Measurements from ENCODE around the gene AXIN1.

Gene AXIN1

GRCh38 chr16:373848-374615 is 21.5 kb upstream of the AXIN1 start:
- Histone ChIP-seq H3K27me3 (peaks cover 8% of the 10 kb centered on the region), H3K9me3 (no peaks in the 10 kb centered on the region), H3K4me3 (ENCODE audit: low read depth in 1 of 2, low read length in 1 of 2) (no peak overlapping the region), H3K4me1 (ENCODE audit: control insufficient read depth in 1 of 2, insufficient read depth in 1 of 2, low read depth in 1 of 2, low read length in 1 of 2) (peaks cover 16 to 20% of the 10 kb centered on the region in 2 experiments), H3K36me3 (peaks cover 78% of the 10 kb centered on the region), H3K27ac (no peak overlapping the region)
- TF ChIP-seq CTCF (IDR thresholded peaks at IDR 0.05), result no peak

- no peak for TF ChIP-seq CTCF (IDR thresholded peaks at IDR 0.05)
- Histone ChIP-seq H3K27me3 (peaks cover 8% of the 10 kb centered on the region), H3K4me1 (ENCODE audit: control insufficient read depth in 1 of 2, insufficient read depth in 1 of 2, low read depth in 1 of 2, low read length in 1 of 2) (peaks cover 16 to 20% of the 10 kb centered on the region in 2 experiments), H3K27ac (no peak overlapping the region), H3K36me3 (peaks cover 88% of the 10 kb centered on the region), H3K4me3 (ENCODE audit: low read depth in 1 of 2, low read length in 1 of 2) (no peak overlapping the region), H3K9me3 (no peaks in the 10 kb centered on the region)
Measured at GRCh38 chr16:373020-373598, 20.6 kb upstream of the AXIN1 start.

- Histone ChIP-seq H3K27me3 (peaks cover 8% of the 10 kb centered on the region), H3K4me1 (ENCODE audit: control insufficient read depth in 1 of 2, insufficient read depth in 1 of 2, low read depth in 1 of 2, low read length in 1 of 2) (peaks cover 16 to 20% of the 10 kb centered on the region in 2 experiments), H3K36me3 (peaks cover 89% of the 10 kb centered on the region), H3K27ac (no peak overlapping the region), H3K4me3 (ENCODE audit: low read depth in 1 of 2, low read length in 1 of 2) (no peak overlapping the region), H3K9me3 (no peaks in the 10 kb centered on the region)
- TF ChIP-seq CTCF (IDR thresholded peaks at IDR 0.05), result no peak
Measured at GRCh38 chr16:372302-372983, 19.9 kb upstream of the AXIN1 start.

GRCh38 chr16:371515-372301 is 19.2 kb upstream of the AXIN1 start:
- TF ChIP-seq CTCF (IDR thresholded peaks at IDR 0.05), result no peak
- H3K36me3 ChIP-seq, result peaks cover 89% of the 10 kb centered on the region
- peaks cover 16 to 20% of the 10 kb centered on the region in 2 experiments for H3K4me1 ChIP-seq (ENCODE audit: control insufficient read depth in 1 of 2, insufficient read depth in 1 of 2, low read depth in 1 of 2, low read length in 1 of 2)
- no peak overlapping the region for H3K4me3 ChIP-seq (ENCODE audit: low read depth in 1 of 2, low read length in 1 of 2)
- peaks cover 8% of the 10 kb centered on the region for H3K27me3 ChIP-seq
- peak overlapping the region; percentile 75 for H3K27ac ChIP-seq
- H3K9me3 ChIP-seq, result no peaks in the 10 kb centered on the region

GRCh38 chr16:370979-371514 is 18.5 kb upstream of the AXIN1 start:
- Histone ChIP-seq H3K27ac (peak overlapping the region; percentile 75), H3K36me3 (peaks cover 89% of the 10 kb centered on the region), H3K4me1 (ENCODE audit: control insufficient read depth in 1 of 2, insufficient read depth in 1 of 2, low read depth in 1 of 2, low read length in 1 of 2) (peaks cover 16 to 20% of the 10 kb centered on the region in 2 experiments), H3K27me3 (peaks cover 8% of the 10 kb centered on the region), H3K4me3 (ENCODE audit: low read depth in 1 of 2, low read length in 1 of 2) (peak overlapping the region; percentile 46 to 63), H3K9me3 (no peaks in the 10 kb centered on the region)
- no peak for TF ChIP-seq CTCF (IDR thresholded peaks at IDR 0.05)
